Fibroblast of upper back skin (primary cell): ENCODE results near the gene GNRH2.
"Not testable (repeated sequence)": the region's sequence is repeated elsewhere in the genome, so short reads cannot be mapped to it uniquely, and the experiment has no call there.

Source experiments
- DNase-seq: peaks from one replicate; pipeline ENCODE4 v3.0.0-alpha.2; 2013

Gene GNRH2

DNA sequence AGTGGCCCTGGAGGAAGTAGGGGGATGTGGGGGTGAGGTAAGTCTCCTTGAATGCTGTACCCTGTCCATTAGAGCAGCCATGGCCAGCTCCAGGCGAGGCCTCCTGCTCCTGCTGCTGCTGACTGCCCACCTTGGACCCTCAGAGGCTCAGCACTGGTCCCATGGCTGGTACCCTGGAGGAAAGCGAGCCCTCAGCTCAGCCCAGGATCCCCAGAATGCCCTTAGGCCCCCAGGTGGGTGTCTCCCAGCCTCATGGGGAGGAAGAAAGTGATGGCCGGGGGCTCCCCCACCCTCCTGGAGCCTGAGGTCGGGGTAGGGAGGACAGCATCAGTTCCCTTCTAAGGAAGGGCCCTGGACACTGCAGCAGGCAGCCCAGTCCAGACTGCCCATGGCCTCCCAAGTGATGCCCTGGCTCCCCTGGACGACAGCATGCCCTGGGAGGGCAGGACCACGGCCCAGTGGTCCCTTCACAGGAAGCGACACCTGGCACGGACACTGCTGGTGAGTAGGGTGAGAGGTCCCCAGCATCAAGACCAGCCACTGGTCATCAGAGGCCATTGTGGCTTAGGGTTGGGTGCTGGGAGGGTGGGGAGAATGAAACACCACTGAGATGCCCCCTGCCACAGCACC, 1.0 kb downstream of the GNRH2 start:
- no peak for DNase-seq

DNA sequence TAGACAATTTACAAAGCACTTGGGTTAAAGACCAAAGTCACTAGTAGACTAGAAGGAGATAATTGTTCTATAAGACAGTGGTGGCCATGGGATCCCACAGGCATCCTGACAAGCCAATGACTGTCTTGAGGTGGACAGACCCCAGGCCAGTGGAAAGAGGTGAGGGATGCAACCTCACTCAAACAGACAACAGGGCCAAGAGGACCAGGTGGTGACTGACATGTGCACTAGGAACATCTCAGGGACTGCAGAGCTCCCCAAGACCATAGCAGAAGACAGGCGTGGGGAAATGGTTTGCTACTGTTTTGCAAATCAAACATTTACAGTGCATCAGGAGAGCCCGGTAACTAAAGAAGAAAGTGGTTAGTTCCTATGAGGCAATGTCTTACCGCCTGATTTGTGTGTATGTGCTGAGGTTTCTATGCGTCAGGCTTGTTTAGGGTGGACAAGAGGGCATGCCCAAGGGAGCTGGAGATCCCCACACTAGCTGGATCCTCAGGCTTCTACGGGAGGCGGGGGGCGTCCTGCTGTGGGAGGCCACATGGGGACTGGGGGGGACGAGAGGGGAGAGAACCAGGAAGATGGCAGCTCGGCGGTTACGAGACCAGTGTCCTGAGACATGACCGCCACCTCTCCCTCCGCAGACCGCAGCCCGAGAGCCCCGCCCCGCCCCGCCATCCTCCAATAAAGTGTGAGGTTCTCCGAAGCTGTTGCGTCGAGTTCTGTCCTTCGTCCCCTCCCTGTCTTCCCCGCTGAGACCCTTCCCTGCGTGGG, 1.8 kb downstream of the GNRH2 start:
- DNase-seq: no peak

DNA sequence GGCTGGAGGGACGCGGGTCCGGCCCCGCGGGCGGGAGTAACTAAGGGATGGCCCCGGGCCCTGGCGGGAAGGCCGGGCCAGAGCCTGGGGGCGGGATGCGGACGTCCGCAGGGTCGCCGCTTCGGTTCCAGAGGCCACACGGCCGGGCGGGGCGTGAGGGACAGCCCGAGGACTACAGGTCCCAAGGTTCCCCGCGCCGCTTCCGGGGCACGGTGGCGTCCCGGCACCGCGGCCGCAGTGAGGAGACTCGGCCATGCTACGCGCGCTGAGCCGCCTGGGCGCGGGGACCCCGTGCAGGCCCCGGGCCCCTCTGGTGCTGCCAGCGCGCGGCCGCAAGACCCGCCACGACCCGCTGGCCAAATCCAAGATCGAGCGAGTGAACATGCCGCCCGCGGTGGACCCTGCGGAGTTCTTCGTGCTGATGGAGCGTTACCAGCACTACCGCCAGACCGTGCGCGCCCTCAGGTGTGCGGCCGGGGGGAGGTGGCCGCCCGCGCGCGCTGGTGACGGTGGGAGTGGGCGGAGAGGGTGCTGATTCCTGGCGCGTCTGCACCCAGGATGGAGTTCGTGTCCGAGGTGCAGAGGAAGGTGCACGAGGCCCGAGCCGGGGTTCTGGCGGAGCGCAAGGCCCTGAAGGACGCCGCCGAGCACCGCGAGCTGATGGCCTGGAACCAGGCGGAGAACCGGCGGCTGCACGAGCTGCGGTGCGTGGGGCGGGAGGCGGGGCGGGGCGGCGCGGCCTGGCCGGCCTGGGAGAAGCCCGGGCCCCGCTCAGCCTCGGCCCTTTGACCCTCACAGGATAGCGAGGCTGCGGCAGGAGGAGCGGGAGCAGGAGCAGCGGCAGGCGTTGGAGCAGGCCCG, 2.6 kb downstream of the GNRH2 start, which contains the start of gene MRPS26:
TSS of gene MRPS26 (plus strand) at position 237 of the 861 bp plus-strand sequence. CDS start at position 254, 17 bp downstream.
- DNase-seq: peak; percentile 76

DNA sequence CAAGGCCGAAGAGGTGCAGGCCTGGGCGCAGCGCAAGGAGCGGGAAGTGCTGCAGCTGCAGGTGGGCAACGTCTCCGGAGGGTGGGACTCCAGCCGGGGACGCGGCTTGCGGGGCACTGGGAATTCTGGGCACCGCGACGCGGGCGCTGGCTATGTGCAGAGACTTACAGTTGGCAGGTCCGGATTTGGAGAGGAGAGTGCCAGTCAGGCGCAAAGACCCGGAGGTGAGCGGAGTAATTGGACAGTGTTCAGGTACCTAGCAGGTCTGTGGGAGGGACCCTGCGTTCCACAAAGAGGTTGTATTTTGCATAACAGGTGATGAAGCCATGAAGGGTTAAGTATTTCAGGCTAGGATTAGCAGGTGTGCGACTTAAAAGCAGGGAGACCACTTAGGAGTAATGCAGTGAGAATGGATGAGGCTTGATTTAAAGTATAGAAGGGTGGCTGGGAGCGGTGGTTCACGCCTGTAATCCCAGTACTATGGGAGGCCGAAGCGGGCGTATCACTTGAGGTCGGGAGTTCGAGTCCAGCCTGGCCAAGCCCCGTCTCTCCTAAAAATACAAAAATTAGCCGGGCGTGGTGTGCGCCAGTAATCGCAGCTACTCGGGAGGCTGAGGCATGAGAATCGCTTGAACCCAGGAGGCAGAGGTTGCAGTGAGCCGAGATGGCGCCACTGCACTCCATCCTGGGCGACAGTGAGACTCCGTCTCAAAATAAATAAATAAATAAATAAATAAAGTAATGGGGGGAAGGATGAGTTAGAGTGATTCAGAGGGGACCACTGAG, 3.4 kb downstream of the GNRH2 start:
- no peak for DNase-seq

DNA sequence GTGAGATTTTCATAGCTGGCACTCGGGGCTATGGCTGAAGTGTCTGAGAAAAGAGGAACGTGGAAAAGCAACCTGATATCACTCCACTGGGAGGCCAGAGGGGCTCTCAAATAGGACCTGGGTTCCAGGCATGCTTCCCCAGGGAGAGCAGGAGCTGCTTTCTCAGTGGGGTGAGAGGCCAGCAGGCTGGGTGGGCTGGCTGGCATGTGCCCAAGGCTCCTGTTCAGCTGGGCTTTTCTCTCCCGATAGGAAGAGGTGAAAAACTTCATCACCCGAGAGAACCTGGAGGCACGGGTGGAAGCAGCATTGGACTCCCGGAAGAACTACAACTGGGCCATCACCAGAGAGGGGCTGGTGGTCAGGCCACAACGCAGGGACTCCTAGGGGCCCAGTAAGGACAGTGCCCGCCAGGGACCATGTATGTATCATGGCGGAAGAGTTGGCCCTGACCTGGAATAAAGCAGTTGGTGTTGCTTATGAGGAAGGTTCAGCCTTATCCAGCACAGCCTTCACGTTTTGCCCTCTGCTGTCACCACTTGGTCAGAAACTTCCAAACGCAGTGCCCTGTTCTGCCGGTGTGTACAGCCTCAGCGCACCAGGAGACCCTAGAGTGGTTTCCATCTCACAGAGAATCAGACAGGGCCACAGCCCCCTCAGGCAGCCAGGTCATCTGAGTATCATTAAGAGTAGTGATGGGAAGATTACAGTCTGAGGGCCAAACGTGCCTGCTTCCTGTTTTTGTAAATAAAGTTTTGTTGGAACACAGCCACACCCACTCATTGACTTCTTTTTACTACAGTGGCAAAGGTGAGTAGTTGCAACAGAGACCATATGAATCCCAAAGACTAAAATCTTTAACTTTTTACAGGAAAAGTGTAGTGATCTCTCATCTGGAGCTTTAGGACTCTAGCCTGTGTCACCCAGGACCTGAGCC, 4.3 kb downstream of the GNRH2 start:
- no peak for DNase-seq

DNA sequence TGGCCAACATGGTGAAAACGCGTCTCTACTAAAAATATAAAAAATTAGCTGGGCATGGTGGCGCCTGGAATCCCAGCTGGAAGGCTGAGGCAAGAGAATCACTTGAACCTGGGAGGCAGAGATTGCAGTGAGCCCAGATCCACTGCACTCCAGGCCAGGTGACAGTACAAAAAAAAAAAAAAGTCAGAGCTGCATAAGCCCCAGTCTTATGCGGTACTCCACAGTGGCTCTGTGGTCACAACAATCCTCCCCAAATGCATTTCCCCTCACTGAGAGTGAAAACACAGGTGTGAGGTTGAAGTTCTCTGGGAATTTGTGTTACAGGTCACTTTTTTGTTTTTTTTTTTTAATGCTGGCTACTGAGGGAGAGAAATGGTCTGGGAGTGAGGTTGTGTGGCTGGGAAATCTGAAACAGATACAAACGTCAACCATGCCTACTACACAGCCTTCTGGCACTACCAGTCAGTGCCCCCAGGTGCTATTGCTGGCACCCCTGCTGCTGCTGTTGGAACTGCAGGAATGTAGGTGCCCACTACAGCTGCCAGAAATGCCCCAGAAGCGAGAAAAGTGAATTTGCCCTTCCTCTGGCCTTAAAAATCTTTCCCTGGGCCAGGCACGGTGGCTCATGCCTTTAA, 8.1 kb downstream of the GNRH2 start:
- DNase-seq: no peak

DNA sequence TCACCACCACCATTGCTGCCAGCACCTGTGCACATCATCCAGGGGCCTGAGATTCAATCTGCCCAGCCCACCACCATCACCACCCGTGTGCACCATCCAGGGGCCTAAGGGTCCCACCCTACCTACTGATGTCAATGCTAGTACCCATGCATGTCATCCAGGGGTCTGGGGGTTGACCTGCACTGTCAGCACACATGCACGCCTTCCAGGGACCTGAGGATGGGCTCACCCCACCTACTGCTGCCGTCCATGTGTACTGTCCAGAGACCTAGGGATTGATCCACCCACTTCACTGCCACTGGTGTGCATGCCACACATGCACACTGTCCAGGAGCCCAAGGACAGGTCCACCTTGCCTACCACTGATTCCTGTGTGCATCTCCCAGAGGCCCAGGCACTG, 16.1 kb downstream of the GNRH2 start:
- no peak for DNase-seq

DNA sequence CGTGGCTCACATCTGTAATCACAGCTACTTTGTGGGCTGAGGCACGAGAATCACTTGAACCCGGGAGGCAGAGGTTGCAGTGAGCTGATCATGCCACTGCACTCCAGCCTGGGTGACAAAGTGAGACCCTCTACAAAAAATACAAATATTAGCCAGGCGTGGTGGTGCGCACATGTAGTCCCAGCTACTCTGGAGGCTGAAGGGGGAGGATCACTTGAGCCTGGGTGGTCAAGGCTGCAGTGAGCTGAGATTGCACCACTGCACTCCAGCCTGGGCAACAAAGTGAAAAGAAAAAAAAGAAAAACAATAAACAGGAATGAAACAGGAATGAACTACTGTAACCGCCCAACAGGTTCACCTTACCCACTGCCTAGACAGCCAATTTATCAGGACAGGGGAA, 20.7 kb downstream of the GNRH2 start:
- DNase-seq: not testable (repeated sequence)

DNA sequence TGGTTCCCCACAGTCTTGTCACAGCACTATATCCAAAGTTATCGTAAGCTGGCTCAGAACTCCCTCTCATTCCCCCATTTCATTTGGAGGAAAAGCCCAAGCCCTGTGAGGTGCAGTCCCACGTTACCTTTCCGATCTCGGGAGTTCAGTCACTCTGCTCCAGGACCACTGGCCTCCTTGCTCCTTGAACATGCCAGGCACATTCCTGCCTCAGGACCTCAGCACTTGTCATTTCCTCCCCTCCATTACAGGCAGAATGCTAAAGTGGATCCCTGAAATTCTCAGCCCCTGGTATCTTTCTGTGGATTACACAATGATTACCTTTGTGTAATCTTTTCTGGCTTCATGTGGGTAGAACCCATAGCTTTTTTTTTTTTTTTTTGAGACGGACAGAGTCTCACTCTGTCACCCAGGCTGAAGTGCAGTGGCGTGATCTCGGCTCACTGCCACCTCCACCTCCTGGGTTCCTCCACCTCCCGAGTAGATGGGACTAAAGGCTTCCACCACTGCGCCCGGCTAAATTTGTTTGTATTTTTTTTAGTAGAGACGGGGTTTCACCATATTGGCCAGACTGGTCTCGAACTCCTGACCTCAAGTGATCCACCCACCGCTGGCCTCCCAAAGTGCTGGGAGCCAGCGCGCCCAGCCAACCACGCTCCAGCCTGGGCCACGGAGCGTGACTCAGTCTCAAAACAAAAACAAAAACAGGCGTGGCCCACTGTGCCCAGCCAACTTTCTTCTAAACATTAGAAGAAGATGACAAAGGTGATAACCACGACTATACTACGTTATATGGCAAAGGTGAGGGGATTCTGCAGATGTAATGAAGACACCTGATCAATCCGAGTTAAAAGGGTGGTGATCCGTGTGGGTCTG, 24.0 kb downstream of the GNRH2 start:
- DNase-seq: no peak

DNA sequence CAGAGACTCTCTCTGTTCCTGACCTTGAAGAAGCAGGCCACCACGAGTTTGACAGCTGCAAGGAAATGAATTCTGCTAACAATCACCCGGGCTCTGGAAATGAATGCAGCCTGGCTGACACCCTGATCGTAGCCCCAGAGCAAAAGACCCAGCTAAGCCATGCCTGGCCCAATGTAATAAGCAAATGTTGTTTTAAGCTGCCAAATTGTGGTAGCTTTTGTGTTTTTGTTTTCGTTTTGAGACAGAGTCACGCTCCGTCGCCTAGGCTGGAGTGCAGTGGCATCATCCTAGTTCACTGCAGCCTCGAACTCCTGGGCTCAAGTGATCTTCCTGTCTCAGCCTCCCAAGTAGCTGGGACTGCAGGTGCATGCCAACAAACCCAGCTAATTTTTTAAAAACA, 24.7 kb downstream of the GNRH2 start:
- DNase-seq: no peak

DNA sequence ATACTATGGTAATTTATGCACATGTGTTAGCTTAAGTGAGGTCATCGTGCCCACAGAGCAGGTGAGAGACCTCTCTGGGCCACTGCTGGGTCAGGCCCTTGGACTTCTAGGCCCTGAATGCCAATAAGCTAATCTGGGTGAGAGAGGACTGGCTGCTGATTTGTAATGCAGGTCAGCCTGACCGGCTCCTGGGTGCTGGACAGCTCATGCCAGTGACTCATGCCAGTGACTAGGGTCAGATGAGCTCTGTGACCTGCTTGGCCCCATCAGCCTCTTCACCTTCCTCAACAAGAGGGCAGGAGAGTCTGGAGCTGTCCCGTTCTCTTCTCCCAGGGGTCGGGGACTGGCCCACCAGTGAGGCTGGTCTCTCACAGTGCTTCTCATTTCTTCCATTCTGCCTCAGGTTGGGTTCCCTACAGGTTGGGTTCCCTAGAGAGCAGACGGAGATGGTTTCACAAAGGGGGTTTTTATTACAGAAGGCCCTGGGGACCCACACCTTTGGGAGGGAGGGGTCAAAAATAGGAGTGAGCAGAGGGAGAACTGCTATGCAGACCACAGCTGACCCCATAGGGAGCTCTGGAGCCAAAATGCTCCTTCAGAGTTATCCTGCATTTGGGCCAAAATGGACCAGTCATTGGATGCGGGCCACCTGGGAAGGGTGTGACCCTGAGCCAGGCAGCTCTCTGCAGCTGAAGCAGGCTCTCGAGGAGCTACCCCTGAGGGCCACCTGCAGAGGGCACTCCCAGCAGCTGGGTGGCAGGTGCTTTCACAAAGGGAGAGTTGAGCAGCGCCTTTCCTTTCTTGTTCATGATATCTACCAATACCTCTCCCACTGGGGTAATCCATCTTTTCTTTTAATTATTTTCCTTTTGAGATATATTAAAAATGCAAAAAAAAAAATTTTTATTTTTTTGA, 25.8 kb downstream of the GNRH2 start:
- DNase-seq: no peak

DNA sequence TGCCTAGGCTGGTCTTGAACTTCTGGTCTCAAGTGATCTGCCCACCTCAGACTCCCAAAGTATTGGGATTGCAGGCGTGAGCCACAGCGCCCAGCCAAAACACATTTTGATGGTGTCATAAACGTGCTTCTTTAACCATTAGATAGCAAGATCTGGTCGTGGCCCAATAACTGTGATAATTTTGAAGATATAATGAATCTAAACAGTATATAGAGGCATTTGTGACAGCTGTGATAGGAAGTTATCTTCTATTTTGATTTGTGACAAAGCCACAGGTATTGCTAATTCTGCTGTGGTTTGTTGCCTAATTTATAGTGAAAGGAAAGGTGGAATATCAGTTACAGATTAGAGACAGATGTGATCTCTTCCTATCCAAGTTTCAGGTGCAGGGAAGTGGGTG, 27.3 kb downstream of the GNRH2 start:
- DNase-seq: no peak

DNA sequence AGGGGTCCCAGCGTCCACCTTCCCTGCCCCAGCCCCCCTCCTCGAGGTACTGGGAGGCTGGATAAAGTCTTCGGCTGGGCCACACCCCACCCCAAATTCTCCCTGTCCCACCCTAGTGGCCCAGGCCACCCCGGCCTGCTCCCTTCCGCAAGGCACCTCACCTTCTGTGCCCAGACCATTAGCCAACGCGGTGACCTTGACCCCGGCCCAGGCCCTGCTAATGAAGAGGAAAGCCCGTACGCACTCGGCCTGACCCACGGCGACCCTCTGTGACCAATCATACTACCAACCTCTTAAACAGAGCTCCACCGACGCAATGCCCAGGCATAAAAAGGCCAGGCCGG, 27.8 kb downstream of the GNRH2 start:
- no peak for DNase-seq

DNA sequence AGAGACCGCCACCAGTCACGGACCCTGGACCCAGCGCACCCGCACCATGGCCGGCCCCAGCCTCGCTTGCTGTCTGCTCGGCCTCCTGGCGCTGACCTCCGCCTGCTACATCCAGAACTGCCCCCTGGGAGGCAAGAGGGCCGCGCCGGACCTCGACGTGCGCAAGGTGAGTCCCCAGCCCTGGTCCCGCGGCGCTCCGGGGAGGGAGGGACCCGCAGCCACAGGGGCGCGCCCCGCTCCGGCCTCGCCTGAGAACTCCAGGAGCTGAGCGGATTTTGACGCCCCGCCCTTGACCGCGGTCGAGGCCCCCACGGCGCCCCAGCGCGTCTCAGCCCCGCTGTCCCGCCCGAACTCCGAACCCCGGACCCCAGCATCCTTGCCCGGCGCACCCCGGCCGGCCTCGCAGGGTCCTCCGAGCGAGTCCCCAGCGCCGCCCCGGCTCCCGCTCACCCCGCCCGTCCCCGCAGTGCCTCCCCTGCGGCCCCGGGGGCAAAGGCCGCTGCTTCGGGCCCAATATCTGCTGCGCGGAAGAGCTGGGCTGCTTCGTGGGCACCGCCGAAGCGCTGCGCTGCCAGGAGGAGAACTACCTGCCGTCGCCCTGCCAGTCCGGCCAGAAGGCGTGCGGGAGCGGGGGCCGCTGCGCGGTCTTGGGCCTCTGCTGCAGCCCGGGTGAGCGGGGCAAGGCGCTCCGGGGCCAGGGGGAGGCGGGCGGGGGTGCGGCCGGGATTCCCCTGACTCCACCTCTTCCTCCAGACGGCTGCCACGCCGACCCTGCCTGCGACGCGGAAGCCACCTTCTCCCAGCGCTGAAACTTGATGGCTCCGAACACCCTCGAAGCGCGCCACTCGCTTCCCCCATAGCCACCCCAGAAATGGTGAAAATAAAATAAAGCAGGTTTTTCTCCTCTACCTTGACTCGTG, 28.4 kb downstream of the GNRH2 start, which contains the start of gene OXT:
TSS of gene OXT (plus strand) at position 11 of the 920 bp plus-strand sequence. CDS start at position 47, 36 bp downstream.
- peak; percentile 11 for DNase-seq

DNA sequence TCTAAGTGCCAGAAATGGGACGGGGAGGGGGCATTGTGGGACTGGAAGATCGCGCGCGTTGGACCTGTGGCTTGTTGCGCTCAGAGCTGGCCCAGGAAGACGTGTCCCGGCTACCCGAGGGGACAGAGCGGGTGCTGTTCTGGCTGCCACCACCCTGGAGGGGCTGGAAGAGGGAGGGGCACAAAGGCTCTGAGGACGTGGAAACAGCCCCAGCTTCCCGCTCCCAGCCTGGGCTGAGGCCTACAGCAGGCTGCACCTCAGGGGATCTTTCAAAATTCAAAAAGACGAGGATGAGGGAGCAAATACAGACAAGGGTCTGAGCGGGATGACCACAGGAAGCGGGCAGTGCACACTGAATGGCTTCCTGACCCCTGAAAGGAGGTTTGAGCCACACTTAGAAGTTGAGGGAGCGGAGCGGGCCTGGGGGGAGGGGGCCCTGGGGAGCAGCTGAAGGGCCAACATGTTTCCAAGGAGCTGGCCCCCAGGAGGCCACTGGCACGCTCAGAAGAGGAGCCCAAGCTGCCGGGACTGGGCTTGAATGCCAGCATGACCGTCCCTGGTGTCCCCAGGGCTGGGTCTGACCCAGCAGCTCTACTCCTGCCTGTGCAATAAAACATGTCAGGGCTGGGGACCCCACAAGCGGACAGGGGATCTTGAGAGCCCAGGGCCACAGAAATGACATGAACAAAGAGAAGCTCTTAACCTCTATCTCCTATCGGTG, 29.3 kb downstream of the GNRH2 start:
- no peak for DNase-seq

DNA sequence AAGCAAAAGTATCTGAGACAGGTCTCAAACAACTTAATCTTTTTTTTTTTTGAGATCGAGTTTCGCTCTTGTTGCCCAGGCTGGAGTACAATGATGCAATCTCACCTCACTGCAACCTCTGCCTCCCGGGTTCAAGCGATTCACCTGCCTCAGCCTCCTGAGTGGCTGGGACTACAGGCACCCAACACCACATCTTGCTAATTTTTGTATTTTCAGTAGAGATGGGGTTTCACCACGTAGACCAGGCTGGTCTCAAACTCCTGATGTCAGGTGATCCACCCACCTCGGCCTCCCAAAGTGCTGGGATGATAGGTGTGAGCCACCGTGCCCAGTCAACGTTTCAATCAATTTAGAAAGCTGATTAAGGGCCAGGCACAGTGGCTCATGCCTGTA, 29.8 kb downstream of the GNRH2 start:
- DNase-seq: not testable (repeated sequence)

DNA sequence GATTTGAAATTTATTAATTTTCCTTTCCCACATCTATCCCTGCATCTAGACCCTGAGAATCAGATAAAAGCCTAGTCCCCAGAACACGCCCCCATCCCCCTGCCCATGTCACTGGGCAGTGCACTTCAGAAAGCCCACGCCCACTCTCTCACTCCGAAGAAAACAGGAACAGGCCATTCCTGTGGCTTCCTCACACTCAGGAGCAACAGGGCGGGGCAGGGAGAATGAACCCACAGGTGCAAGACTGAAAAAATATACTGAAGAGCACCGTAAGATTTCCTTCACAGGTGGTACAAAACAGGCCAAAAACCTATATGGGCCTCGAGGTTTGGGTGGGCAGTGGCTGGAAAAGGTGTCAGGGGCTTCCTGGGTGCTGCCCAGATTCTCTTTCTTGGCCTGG, 31.4 kb downstream of the GNRH2 start:
- DNase-seq: no peak
